Activated T-cell treated with anti-CD3 and anti-CD28 coated beads, Interleukin-2, amount 50 U/mL, for 48 hours (primary cell): ENCODE measurements around the gene TNIK.
"Not testable (repeated sequence)": the region's sequence is repeated elsewhere in the genome, so short reads cannot be mapped to it uniquely, and the experiment has no call there.

Experiments used
- DNase-seq, 2 experiments: peaks; one replicate each; pipeline ENCODE4 v3.0.0-alpha.2; 2020

Gene TNIK

DNA sequence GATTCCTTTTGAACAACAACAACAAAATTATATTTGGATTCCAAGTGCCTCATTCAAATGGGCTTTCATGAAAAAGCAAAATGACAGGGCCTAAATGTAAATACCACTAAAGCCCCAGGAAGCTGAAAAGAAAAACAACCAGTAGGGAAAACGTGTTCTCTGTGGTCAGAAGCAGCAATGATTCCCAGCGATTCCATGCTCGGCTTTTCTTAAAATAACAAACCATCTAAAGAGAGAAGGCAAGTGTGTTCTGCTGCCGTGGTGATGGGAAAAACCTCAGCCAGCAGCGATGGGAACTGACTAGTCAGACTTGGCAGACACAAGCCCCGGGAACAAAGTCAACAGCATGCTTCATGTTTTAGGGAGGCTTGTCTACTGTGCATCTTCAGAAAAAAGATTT is 153.6 kb downstream of the TNIK start:
- DNase-seq = no peak

DNA sequence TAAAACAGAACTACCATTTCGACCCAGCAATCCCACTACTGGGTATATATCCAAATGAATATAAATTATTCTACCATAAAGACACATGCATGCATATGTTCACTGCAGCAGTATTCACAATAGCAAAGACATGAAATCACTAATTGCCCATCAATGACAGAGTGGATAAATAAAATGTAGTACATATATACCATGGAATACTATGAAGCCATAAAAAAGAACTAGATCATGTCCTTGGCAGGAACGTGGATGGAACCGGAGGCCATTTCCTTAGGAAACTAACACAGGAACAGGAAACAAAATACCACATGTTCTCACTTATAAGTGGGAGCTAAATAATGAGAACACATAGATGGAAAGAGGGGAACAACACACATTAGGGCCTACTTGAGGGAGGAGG is 154.4 kb downstream of the TNIK start:
- not testable (repeated sequence) for DNase-seq

DNA sequence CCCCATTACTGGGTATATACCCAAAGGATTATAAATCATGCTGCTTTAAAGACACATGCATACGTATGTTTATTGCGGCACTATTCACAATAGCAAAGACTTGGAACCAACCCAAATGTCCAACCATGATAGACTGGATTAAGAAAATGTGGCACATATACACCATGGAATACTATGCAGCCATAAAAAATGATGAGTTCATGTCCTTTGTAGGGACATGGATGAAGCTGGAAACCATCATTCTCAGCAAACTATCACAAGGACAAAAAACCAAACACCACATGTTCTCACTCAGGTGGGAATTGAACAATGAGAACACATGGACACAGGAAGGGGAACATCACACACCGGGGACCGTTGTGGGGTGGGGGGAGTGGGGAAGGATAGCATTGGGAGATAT is 155.7 kb downstream of the TNIK start:
- DNase-seq = not testable (repeated sequence)

DNA sequence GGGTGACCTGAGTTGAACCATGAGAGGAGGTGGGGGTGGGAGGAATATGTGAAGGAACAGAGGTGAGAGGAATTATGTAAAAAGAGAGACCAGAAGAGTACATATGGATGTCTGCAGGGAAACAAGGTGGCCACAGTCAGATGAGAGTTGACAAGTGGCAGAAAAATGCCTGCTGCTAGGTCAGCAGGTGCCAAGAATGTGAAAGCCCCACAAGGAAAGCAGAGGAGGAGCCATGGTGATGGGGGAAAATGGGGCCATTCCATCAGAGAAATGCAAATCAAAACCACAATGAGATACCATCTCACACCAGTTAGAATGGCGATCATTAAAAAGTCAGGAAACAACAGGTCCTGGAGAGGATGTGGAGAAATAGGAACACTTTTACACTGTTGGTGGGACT is 156.2 kb downstream of the TNIK start:
- not testable (repeated sequence) for DNase-seq

DNA sequence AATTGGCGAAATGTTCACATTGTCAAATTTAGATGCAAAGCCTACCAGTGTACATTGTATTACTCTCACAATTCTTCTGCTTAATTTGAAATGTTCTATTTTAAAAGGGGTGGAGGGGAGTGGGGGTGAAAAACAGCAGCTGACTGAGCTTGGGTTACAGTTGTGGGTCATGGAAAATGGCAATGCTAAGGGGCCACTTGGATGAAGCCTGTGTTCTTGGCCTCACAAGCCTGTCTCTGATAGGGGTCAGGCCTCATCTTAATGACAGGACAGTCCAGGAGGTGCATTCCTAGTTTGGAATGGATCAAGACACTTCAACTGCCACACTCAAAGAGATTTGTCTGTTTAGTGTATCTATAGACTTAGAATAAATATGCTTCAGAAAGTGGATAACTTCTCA is 158.2 kb downstream of the TNIK start:
- DNase-seq = no peak

DNA sequence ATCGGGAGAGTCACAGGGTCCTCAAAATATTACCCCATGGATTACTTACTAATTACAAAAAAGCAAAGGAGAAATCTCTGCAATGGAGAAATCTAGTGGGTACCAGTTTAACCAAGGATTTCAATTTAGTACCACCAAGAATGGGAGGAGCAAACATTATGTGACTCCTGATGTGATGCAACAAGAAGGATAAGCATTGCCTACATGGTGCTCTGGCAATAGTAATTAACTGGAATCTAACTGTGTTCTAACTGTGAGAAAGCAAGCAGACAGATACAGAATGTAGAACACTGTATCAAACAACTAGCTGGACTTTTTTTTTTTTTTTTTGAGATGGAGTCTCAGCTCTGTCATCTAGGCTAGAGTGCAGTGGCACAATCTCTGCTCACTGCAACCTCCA is 159.2 kb downstream of the TNIK start:
- DNase-seq = no peak

DNA sequence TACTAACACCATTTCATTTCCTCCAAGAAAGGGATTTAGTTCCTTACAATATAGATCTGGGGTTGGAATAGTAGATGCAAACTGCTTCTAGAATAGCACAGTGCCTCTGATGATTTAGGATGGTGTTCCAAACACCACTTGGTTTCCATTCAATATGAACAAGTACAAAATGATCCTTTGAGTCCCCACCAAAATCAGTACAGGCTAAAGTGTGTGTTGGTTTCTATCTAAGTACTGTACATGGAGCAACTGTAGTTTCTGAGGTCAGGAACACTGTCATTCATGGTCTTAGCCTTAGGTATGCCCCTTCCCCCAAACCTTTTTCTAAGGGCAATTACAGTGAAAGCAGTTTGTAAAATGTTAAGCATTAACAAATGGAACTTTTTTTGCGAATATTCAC is 162.3 kb downstream of the TNIK start:
- DNase-seq = no peak

DNA sequence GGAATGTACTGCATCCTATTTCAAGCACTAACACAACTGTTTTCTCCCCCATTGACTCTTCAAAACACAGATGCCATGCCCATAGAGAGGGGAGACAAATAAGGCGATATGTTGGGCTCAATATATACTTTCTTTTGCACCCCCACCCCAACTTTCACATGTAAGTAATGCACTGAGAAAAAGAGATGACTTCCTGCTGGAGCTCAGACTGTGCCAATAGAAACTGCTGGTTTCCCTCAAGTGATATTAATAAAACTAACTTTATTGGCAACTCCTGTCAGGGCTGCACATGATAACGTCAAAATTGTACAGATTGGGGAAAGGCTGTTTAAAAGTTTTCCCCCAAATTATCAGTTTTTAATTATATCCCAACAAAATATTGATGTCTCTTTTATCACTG is 163.0 kb downstream of the TNIK start:
- DNase-seq = no peak

DNA sequence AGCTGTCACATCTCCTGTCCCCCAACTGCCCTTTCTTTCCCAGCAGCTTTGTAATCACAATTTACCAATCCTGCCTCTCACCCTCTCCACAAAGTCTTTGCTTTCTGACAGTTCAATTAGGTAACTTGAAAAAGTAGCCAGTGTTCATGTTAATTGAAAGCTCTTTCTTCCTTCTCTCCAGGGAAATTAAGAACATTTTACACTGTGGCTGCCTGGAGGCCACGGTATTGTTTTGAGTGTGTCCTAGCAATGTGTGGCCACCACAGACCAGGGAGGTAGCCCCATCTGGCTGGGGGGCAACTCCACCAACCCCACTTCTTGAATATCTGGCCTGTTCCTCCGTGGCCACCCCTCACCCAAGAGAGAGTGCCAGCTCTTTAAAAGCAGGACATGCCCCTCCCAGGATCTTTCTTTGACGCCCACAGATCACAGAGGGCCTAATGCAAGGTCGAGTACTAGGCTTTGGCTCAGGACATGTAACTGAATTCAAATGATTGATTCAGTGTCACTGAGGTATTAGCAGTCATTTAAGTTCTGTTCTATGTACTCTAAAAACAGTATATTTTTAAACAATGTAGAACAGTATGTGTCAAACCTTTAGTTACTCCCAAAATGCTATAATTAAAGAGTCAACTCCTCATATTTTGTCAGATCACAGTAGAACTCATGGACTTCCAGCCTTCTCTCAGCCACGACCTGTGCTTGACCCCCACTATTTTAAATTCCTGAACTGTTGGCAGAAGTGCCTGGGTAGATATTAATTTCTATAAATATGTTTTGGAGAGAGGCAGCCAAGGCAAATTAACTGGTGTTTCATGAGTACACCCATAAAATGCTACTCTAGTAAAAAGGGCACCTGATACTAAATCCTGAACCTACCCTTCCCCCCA is 164.5 kb downstream of the TNIK start:
- DNase-seq = no peak

DNA sequence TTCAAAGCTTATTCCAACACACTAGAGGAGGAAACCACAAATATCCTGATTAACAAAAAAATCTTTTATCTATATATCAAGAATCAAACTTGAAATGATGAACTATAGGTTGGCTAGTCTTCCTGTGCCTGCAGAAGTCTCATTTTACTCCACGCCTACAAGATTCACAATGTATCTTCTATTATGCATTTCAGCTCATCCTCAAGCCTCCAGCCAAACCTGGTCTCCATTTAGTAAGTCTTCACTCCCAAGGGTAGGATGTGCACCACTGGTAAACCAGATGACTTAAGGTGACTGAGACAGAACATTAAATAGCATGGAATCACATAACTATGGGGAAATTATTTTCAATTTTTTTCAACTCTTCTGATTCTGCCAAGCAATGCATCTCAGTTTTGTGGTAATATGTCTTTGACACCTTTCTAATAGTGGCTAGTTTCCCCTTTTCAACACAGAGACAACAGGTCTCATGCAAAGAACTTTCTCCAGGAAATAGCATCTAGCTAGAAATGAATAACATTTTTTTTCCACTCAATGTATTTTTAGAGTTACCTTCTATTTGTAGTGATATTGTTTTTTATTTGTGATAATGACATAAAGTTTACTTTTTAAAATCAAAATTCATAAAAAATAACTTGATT is 166.9 kb downstream of the TNIK start:
- DNase-seq = no peak

DNA sequence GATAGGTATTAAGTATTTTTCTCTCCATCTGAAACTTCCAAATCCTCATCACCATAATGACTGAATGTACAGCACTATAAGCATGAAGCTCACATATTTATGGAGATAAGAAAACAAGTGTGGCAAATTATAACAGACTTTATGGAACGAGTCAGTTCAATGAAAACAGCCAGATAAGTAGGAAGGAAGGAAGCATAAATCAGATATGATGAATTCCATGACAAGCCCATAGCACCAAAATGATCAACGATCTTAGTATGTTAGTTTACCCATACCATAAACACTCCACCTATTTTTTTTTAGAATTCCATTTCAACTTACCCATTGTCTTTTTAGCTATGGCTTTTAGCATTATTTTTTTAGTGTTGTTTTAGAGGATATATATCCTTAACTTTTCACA is 169.5 kb downstream of the TNIK start:
- no peak for DNase-seq

DNA sequence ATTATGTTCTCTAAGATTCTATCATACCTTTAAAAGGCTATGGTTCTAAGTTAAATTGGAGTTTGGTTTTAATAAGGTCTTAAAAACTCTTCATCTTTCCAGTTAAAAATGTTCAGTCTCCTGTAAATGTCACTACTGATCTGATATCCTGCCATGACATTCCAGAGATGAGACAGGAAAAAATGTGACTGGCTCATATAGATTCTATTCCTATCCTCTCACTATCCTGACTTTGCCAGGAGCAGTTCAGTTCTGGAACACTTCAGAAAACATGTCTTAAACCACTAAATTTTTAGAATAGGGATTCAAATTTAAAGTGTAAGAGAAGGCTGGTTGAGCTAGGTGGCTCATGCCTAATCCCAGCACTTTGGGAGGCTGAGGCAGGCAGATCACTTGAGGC is 170.9 kb downstream of the TNIK start:
- DNase-seq = no peak

DNA sequence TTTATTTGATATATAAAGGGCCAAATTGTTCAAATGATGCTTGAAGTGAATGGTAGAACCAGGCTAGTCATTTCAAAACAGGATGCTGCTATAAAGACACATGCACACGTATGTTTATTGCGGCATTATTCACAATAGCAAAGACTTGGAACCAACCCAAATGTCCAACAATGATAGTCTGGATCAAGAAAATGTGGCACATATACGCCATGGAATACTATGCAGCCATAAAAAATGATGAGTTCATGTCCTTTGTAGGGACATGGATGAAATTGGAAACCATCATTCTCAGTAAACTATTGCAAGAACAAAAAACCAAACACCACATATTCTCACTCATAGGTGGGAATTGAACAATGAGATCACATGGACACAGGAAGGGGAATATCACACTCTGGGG is 172.4 kb downstream of the TNIK start:
- not testable (repeated sequence) for DNase-seq

DNA sequence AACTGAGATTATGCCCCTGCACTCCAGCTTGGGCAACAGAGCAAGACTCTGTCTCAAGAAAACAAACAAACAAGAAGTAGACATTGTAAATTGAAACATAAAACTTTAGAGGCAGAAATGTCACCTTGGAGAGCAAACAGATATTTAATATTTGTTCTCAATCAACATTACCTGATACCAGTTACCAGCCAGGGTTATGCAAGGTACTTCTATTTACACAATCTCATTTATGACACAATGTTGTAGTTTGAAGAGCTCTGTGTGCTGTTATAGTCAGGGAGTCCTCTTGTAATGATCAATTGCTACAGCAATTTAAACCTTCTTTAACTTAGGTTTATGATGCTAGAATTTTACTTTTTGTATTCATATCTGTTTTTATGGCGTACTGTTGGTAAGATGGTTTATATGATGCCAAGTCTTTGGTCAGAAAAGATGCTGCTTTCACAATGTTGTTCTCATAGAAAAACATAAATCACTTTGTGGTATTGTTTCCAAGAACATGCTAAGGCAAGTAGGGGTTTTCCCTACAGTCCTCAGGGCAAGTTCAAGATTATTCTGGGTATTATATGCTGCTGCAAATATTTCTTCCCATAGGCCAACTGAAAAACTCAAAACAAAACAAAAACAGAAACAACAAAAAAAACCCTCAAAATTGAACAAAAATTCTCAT is 173.5 kb downstream of the TNIK start:
- no peak for DNase-seq

DNA sequence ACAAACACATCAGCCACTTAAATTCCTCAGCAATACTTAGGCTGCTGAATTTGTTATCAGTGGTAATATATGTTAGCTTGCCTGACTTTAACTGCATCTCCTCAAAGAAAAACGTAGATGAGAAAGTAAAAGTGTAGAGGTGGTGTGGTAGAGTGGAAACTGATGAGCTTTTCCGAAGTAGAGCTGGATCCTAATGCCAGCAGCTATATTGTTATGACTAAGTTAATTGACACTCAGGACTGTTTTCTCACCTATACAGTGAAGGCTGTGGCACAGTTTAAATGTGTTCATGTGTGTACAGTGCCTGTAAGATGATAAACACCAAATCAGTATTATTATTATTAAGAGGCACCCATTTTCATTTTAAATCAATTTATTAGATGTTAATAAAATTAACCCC is 174.9 kb downstream of the TNIK start:
- DNase-seq = no peak

DNA sequence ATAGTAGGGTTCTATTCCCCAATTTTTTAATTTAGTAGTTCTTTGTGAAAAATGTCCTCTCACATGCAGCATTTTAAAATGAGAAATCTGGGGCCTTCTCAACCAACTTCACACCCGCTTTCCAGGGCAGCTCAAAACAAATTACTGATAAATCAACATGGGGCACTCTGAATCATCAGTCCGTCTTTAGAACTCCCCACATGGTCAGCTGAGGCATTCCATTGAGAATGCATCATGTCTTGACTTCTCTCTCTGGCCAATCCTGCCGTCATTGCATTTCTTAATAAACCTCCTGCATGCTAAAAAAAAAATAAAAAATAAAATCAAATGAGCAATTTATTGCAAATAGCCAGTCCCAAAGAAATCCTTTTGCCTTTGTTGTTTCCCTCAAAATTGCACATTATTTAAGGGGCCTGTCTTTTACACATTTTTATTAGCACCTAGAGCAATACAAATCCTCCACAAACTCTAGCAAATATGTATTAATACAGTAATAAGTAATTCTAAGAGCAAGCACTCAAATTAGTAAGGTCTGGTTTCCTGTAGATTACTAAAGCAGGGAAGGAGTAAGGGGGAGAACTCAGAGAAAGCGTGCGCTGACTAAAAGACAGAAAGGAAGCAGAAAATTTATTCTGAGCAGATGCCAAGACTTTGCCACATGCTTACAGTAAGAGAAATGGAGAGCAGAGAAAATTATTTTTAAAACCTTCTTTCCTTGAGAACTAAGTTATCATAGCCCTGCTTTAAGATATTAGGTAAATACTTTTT is 175.7 kb downstream of the TNIK start:
- DNase-seq = no peak

DNA sequence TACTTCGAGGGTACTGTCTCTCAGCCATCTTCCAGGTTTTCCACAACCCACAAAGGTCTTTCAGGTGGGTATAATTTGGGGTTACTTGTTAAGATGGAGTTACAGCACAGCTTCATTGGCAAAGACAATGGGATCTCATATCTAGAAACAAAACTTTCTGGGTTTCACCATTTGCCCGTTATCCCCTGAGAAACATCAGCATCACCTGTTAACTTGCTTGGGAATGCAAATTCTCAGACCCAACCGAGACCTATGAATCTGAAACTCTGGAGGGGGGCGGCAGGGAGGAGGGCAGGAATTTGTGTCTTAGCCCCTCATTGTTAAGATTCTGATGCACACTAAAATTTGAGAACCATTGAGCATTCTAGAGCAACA is 176.4 kb downstream of the TNIK start:
- DNase-seq = no peak

DNA sequence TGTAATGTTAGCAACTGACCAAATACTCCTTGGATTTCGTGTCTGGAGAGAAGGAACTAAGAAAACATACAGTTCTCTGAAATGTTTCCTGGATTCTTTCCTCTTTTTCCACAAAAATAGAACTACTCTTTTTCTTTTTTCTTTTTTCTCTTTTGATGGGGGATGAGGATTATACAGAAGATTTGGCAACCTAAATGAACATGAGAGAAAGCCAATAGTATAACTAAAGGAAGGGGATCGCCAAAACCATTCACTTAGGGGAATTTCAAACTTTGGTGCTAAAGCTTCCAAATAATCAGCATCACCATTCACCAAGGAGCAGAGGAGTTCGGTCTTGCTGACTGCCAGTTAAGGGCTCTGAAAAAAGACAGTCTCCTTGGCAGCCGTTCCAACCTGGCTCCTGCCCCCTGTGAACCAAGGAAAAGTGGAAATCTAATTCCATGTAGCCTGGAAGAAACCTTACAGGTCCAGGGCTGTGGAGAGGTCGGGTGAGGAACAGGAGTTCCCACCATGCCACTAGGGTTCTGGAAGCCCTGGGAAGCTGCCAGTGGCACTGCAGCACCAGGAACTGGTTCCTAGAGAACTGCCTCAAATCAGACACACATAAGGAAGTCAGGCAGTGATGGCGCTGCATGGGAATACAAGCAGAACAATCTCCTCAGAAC is 176.9 kb downstream of the TNIK start:
- no peak for DNase-seq

DNA sequence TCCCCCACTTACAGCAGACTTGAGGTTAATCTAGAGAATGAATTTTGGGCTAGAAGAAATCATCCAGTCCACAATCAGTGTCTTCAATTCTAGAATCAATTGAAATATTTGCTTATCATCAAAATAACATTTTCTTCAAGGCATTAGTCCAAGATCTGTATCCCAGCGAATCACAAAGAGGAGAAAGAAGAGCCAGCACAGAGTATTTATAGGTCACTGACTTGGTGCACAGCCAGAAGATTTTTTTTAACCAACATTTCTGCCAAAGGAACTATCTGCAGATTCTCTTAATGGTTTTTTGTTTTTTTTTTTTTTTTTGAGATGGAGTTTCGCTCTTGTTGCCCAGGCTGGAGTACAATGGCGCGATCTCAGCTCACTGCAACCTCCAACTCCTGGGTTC is 178.2 kb downstream of the TNIK start:
- no peak for DNase-seq

DNA sequence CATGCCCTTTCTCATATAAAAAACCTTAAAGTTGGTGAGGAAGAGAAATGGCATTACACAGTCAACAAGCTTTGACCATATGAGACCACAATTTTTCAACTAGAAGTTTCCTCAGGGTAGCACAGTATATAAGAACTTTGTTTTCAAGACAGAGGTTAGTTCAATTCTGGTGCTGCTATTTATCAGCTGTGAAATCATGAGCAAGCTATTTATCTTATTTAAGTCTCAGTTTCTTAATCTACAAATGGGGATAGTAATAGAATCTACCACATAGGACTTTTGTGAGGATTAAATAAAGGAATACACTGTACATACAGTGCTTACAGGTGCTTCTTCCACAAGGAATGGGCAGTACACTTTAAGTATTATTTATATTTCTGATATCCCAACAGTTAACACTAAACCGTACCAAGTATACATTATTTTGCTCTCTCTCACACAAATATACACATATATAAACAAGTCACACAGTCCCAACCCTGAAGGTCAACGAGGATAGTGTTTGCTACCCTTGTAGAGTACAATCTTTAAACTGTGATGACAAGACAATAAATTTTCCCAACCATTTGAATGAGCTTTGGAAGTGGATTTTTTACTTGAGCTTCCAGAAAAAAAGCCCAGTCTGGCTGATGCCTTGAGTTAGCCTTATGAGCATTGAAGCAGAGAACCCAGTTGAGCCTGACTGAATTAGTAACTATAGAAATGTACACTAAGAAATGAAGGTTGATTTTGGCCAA is 178.8 kb downstream of the TNIK start:
- no peak for DNase-seq

DNA sequence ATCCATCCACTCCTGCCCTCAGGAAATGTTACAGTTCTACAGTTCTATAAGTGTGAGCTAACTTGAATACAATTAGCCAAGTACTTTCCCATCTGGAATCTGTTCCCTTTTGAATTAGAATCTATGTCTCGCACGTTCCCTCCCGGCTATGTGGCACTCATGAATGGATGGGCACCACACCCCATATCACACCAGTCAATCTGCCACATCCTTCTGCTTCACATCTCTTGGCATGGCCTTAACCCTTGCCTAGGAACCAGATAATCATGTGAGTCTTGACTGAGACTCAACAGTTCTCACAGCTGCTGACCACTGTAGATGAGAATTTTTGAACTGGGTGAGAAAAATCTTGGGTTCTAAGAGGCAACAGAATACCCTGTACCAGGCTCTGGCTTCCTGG is 180.2 kb downstream of the TNIK start:
- no peak for DNase-seq

DNA sequence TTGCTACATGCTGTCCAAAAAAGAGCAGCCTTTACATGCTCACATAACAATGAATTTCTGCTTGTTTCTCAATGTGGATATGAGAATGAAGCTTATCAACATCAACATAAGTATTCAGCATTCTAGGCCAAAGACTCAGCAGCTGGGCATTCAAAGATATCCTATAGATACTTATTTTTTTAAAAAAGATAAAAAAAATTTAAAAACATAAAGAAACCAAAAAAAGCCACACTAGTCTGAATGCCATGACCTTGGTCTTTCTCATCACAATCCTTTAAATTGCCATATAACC is 182.0 kb downstream of the TNIK start:
- DNase-seq = no peak
